ENCODE results near the gene IGSF11.

Gene IGSF11

DNA sequence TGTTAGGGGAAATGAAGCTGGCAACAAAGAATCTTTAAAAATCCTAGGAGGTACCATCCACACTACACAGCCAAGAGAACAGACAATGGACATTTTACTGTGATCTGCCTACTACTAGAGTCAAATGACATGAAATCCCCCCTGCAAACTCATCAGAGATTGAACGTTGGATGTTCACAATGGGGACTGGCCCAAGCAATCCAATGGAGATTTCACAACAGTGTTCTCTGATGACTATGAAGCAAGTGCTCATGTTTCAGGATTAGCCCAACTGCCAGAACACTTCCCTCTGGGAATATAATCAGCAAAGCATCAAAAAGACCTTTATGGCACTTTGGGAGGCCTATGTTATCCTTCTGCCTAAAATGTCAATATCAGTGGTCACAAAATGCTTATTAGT lies 97.8 kb downstream of the IGSF11 start:
- Histone ChIP-seq H3K27ac (ENCODE audit: insufficient read depth, low read depth, low read length, poor library complexity, severe bottlenecking) (no peak overlapping the region), H3K4me1 (ENCODE audit: control insufficient read depth, insufficient read depth, low read length) (no peaks in the 10 kb centered on the region), H3K27me3 (ENCODE audit: control insufficient read depth, insufficient read depth, low read length, poor library complexity, severe bottlenecking) (no peaks in the 10 kb centered on the region), H3K36me3 (ENCODE audit: control insufficient read depth, insufficient read depth, low read length) (no peaks in the 10 kb centered on the region), H3K9me3 (ENCODE audit: control insufficient read depth, low read length) (peaks cover 2% of the 10 kb centered on the region), H3K4me3 (ENCODE audit: insufficient read depth, low read depth, low read length) (no peak overlapping the region)
- WGBS, 2 experiments, result 75 to 79% methylated on average over 1 of the region's 1 CpG

DNA sequence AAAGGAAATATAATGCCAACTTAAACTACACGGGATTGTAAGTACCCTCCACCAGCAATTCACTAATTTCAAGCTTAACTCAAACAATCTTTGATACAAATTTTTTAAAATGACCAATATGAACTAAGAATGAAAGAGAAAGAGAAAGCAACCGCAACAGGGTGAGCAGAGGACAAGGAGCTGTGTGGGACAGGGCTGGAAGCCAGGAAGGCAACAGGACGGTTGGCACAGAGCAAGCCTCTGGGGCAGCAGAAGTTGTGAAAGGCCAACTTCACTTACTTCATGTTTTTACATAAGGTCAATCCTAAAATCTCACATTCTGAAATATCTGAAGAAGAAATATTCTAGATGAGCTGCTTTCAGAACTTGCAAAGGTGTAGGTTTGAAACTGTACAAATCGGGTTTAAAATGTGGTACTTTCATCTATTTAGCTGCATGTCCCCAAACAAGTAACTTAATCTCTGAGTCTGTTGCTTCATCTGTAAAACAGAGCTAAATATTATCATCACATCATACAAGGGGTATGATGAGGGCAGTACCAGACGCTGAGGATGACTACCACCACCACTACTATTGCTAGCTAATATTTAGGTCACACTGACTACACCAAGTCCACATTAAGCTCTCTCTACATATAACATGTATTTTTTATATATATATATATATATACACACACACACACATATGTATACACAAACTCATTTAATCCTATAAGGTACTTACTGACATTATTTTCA lies 101.7 kb downstream of the IGSF11 start:
- WGBS, 2 experiments, result 94 to 97% methylated on average over 4 to 5 of the region's 5 CpGs
- Histone ChIP-seq H3K27me3 (ENCODE audit: control insufficient read depth, insufficient read depth, low read length, poor library complexity, severe bottlenecking) (no peaks in the 10 kb centered on the region), H3K27ac (ENCODE audit: insufficient read depth, low read depth, low read length, poor library complexity, severe bottlenecking) (no peak overlapping the region)

DNA sequence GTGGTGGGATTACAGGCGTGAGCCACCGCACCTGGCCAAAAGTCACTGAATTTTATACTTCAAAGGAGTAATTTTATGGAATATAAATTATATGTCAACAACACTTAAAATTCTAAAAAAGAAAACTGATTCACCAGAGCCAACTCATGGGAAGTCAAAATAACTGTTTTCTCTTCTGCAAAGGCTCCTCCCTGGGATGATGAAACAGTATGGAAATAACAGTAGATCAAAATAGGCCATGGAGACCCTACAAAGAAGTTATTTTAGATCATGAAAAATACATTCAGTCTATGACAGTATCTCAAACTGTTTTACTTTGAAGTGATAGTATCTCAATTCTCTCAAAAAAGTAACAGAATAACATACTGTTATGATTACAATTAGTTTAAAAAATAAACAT lies 102.7 kb downstream of the IGSF11 start:
- Histone ChIP-seq H3K27me3 (ENCODE audit: control insufficient read depth, insufficient read depth, low read length, poor library complexity, severe bottlenecking) (no peaks in the 10 kb centered on the region), H3K27ac (ENCODE audit: insufficient read depth, low read depth, low read length, poor library complexity, severe bottlenecking) (no peak overlapping the region), H3K36me3 (ENCODE audit: control insufficient read depth, insufficient read depth, low read length) (no peaks in the 10 kb centered on the region), H3K4me1 (ENCODE audit: control insufficient read depth, insufficient read depth, low read length) (no peaks in the 10 kb centered on the region), H3K9me3 (ENCODE audit: control insufficient read depth, low read length) (no peaks in the 10 kb centered on the region), H3K4me3 (ENCODE audit: insufficient read depth, low read depth, low read length) (no peak overlapping the region)
- WGBS, 2 experiments, result 92 to 100% methylated on average over 2 of the region's 2 CpGs

More for the DNA sequence above, 101.7 kb downstream of the IGSF11 start:
- no peaks in the 10 kb centered on the region for H3K9me3 ChIP-seq (ENCODE audit: control insufficient read depth, low read length)
- no peaks in the 10 kb centered on the region for H3K36me3 ChIP-seq (ENCODE audit: control insufficient read depth, insufficient read depth, low read length)
- H3K4me3 ChIP-seq (ENCODE audit: insufficient read depth, low read depth, low read length), result no peak overlapping the region
- no peaks in the 10 kb centered on the region for H3K4me1 ChIP-seq (ENCODE audit: control insufficient read depth, insufficient read depth, low read length)

DNA sequence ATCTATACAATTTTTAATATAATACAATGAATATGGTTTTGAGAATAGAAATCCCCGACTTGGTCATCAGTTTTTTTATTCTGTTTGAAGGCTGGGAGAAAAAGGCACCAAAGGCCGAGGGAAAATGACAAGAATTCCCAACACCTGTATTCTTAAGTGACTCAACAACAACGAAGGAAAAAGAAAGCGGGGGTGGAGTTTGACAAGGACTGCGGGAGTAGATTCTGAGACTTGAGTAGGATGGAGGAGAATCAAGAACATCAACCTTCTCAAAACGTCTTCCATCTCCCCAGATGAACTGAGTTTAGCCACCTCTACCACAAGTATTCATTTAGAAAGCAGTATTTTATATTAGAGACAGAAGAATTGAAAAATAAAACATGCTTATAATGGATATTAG lies 107.2 kb downstream of the IGSF11 start:
- no peak overlapping the region for H3K27ac ChIP-seq (ENCODE audit: insufficient read depth, low read depth, low read length, poor library complexity, severe bottlenecking)
- H3K9me3 ChIP-seq (ENCODE audit: control insufficient read depth, low read length), result no peaks in the 10 kb centered on the region
- H3K4me1 ChIP-seq (ENCODE audit: control insufficient read depth, insufficient read depth, low read length), result no peaks in the 10 kb centered on the region
- no peaks in the 10 kb centered on the region for H3K27me3 ChIP-seq (ENCODE audit: control insufficient read depth, insufficient read depth, low read length, poor library complexity, severe bottlenecking)
- no peaks in the 10 kb centered on the region for H3K36me3 ChIP-seq (ENCODE audit: control insufficient read depth, insufficient read depth, low read length)
- no peak overlapping the region for H3K4me3 ChIP-seq (ENCODE audit: insufficient read depth, low read depth, low read length)
- 79 to 88% methylated on average over 2 to 5 of the region's 6 CpGs for WGBS, 2 experiments

DNA sequence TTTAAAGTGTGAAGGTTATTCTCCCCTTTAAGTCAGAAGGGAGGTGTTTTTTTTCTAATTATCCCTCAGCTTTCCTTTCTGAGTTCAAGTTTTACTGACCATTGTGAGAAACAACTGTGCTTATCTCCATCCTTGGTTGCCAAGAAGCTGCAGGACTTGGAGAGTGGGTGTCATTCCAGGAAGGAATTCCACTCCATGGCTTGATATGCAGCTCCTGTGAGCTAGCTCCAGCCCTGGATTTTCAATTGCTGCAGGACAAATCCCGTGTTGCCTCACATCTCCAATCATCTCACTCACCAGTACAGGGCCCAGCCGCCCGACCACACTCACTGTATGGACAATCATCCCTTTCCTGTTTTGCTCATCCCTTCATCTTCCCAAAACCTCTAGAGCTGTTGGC lies 122.5 kb downstream of the IGSF11 start:
- Histone ChIP-seq H3K4me1 (ENCODE audit: control insufficient read depth, insufficient read depth, low read length) (no peaks in the 10 kb centered on the region), H3K27ac (ENCODE audit: insufficient read depth, low read depth, low read length, poor library complexity, severe bottlenecking) (no peak overlapping the region), H3K9me3 (ENCODE audit: control insufficient read depth, low read length) (no peaks in the 10 kb centered on the region), H3K27me3 (ENCODE audit: control insufficient read depth, insufficient read depth, low read length, poor library complexity, severe bottlenecking) (no peaks in the 10 kb centered on the region), H3K36me3 (ENCODE audit: control insufficient read depth, insufficient read depth, low read length) (no peaks in the 10 kb centered on the region), H3K4me3 (ENCODE audit: insufficient read depth, low read depth, low read length) (no peak overlapping the region)
- WGBS, 2 experiments, result 76 to 79% methylated on average over 3 of the region's 3 CpGs

DNA sequence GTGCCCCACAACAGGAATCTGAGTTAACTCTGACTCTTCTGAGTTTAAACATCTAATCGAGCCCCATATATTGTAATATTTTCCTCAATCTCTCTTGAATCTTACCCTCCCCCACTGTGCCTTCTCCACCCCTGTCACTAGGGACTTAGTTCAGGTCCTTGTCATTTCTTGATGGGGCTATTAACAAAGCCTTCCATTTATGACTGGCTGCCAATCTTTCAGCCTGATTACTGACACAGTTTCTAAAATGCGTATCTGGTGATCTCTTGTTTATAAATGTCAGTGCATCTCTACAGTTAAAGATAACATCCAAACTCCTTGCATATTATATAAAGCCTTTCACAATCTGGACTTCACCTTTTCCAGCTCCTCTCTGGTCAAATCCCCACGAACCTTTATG lies 124.3 kb downstream of the IGSF11 start:
- no peaks in the 10 kb centered on the region for H3K9me3 ChIP-seq (ENCODE audit: control insufficient read depth, low read length)
- no peak overlapping the region for H3K27ac ChIP-seq (ENCODE audit: insufficient read depth, low read depth, low read length, poor library complexity, severe bottlenecking)
- H3K4me1 ChIP-seq (ENCODE audit: control insufficient read depth, insufficient read depth, low read length), result no peaks in the 10 kb centered on the region
- H3K27me3 ChIP-seq (ENCODE audit: control insufficient read depth, insufficient read depth, low read length, poor library complexity, severe bottlenecking), result no peaks in the 10 kb centered on the region
- WGBS, 2 experiments, result 87 to 88% methylated on average over 3 of the region's 3 CpGs
- H3K4me3 ChIP-seq (ENCODE audit: insufficient read depth, low read depth, low read length), result no peak overlapping the region
- no peaks in the 10 kb centered on the region for H3K36me3 ChIP-seq (ENCODE audit: control insufficient read depth, insufficient read depth, low read length)

DNA sequence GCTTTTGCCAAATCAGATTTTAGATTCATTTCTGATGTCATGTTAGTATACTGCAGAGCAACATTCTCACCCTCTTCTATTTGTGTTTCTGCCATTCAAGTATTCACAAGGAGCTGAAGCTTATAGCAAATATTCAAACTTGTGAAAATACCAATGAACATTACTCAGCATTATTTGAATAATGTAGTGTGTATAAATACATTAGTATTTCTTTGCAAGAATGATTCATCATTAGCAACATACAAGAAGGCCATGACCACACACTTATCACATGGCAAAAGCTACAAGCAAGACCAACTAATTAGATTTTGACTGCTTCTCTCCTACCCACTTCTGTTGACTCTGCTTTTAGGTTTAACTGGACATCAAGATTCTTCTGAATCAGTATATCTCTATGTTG lies 124.9 kb downstream of the IGSF11 start:
- Histone ChIP-seq H3K4me3 (ENCODE audit: insufficient read depth, low read depth, low read length) (no peak overlapping the region), H3K27ac (ENCODE audit: insufficient read depth, low read depth, low read length, poor library complexity, severe bottlenecking) (no peak overlapping the region), H3K4me1 (ENCODE audit: control insufficient read depth, insufficient read depth, low read length) (no peaks in the 10 kb centered on the region), H3K9me3 (ENCODE audit: control insufficient read depth, low read length) (no peaks in the 10 kb centered on the region), H3K27me3 (ENCODE audit: control insufficient read depth, insufficient read depth, low read length, poor library complexity, severe bottlenecking) (no peaks in the 10 kb centered on the region), H3K36me3 (ENCODE audit: control insufficient read depth, insufficient read depth, low read length) (no peaks in the 10 kb centered on the region)

DNA sequence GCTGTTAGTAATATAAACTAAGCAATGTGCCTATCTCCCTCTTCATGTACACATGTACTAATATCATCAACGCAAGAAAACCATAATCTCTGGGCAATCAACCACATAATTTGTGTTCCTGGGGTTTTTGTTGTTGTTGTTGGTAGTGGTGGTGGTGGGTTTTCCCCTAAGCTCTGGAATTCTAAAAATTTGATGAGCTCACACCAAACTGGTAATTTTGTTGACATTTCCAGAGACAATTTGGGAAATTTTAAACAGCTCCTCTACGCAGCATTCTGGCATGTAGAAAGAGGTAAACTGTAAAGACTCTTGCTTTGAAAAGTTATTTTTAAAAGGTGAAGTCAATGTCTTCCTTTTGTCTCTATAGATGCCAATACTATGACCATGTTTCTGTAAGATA lies 126.7 kb downstream of the IGSF11 start:
- H3K27ac ChIP-seq (ENCODE audit: insufficient read depth, low read depth, low read length, poor library complexity, severe bottlenecking), result no peak overlapping the region
- H3K36me3 ChIP-seq (ENCODE audit: control insufficient read depth, insufficient read depth, low read length), result no peaks in the 10 kb centered on the region
- H3K27me3 ChIP-seq (ENCODE audit: control insufficient read depth, insufficient read depth, low read length, poor library complexity, severe bottlenecking), result no peaks in the 10 kb centered on the region
- no peaks in the 10 kb centered on the region for H3K9me3 ChIP-seq (ENCODE audit: control insufficient read depth, low read length)
- H3K4me1 ChIP-seq (ENCODE audit: control insufficient read depth, insufficient read depth, low read length), result no peaks in the 10 kb centered on the region
- 64 to 100% methylated on average over 1 of the region's 2 CpGs for WGBS, 2 experiments
- H3K4me3 ChIP-seq (ENCODE audit: insufficient read depth, low read depth, low read length), result no peak overlapping the region

DNA sequence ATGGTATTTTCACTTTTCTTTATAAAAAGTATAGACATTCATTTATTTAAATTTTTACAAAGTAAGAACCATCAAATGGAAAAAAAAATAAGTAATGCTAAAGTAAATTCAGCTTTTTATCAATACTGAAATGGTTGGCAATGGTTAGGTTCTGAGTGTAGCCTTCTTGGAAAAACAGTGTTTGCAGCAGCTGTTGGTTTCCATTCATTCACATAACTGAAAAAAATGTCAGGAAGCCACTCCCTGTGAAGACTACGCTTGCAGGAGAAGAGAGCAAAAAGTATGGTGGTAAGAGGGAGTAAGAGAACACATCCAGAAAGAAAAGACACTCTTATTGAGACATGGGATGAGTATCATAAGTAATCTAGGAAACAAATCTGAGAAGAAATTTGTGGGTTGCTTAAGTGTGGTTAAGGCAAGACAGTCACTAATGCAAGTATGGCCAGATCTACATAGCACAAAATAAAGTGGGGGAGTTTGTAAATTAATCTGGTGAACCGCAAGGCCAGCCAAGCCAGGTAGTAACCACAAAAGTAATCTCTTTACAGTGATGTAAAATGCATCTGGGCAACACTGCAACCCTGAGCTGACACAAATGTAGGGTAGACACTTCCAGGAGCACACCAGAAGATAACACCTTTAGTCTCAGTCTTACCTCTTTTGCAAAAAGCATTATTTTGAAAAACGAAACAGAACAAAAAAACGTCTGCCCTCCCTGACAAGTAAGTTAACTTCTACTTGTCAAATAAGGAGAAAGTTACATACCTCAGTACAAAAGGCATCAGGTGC lies 133.7 kb downstream of the IGSF11 start:
- Histone ChIP-seq H3K27ac (ENCODE audit: insufficient read depth, low read depth, low read length, poor library complexity, severe bottlenecking) (no peak overlapping the region), H3K9me3 (ENCODE audit: control insufficient read depth, low read length) (no peaks in the 10 kb centered on the region), H3K27me3 (ENCODE audit: control insufficient read depth, insufficient read depth, low read length, poor library complexity, severe bottlenecking) (no peaks in the 10 kb centered on the region), H3K36me3 (ENCODE audit: control insufficient read depth, insufficient read depth, low read length) (no peaks in the 10 kb centered on the region), H3K4me3 (ENCODE audit: insufficient read depth, low read depth, low read length) (no peak overlapping the region), H3K4me1 (ENCODE audit: control insufficient read depth, insufficient read depth, low read length) (no peaks in the 10 kb centered on the region)
- 93 to 95% methylated on average over 4 of the region's 4 CpGs for WGBS, 2 experiments

DNA sequence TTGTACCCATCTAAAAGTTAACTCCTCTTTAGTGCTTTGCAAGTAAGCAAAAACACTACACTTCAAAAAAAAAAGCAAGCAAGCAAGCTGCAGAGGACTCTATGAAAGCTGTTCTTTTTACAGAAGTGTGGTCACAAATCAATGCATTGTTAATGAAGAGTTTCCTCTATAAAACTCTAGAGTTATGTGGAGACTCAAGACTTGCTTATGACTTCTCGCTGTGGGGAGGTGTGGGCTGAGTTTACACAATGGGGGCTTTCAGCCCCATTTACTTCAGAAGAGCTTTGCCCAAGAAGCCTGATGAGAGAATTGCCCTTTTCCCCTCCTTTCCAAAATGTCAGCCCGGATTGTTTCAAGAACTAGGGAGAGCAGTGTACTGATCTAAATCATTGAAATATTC lies 144.4 kb downstream of the IGSF11 start:
- Histone ChIP-seq H3K9me3 (ENCODE audit: control insufficient read depth, low read length) (no peaks in the 10 kb centered on the region), H3K27ac (ENCODE audit: insufficient read depth, low read depth, low read length, poor library complexity, severe bottlenecking) (no peak overlapping the region), H3K4me3 (ENCODE audit: insufficient read depth, low read depth, low read length) (no peak overlapping the region), H3K4me1 (ENCODE audit: control insufficient read depth, insufficient read depth, low read length) (no peaks in the 10 kb centered on the region), H3K36me3 (ENCODE audit: control insufficient read depth, insufficient read depth, low read length) (no peaks in the 10 kb centered on the region), H3K27me3 (ENCODE audit: control insufficient read depth, insufficient read depth, low read length, poor library complexity, severe bottlenecking) (no peaks in the 10 kb centered on the region)
- 79% methylated on average over 2 of the region's 2 CpGs for WGBS, 2 experiments

Data from ectodermal cell (in vitro differentiated cells).